ENCODE measurements around the gene CEP120. TPM values are rescaled to one million over a fixed set of nuclear protein-coding genes. Genes with fewer than 3 reads are reported as not detected.

Gene CEP120
- total and polyA plus RNA-seq, 7 donors = 2.5 to 15.0 (median 5.3) TPM

GRCh38 chr5:123454259-123454911 is 31.2 kb upstream of the CEP120 start:
- H3K27me3 ChIP-seq (ENCODE audit: insufficient read depth in 3 of 3, low read length in 2 of 3) = no peaks in the 10 kb centered on the region

GRCh38 chr5:123452401-123452800 is 29.2 kb upstream of the CEP120 start:
- Histone ChIP-seq H3K4me3 (no peak overlapping the region), H3K9me3 (no peaks in the 10 kb centered on the region), H3K4me1 (no peaks in the 10 kb centered on the region), H3K36me3 (ENCODE audit: insufficient read depth in 1 of 2, low read depth in 1 of 2) (no peaks in the 10 kb centered on the region), H3K27me3 (ENCODE audit: insufficient read depth in 3 of 3, low read length in 2 of 3) (no peaks in the 10 kb centered on the region), H3K27ac (no peak overlapping the region)
- WGBS, 3 donors = 75 to 78% (median 77%) methylated on average over 4 of the region's 4 CpGs
- no peak for DNase-seq
- intact Hi-C loops (cut with DNase I) = no loop called here
- ATAC-seq = no peak
- TF ChIP-seq CTCF (IDR thresholded peaks at IDR 0.05) = no peak

More at GRCh38 chr5:123454259-123454911, 31.2 kb upstream of the CEP120 start:
- H3K4me3 ChIP-seq = no peak overlapping the region
- H3K36me3 ChIP-seq (ENCODE audit: insufficient read depth in 1 of 2, low read depth in 1 of 2) = no peaks in the 10 kb centered on the region
- H3K9me3 ChIP-seq = no peaks in the 10 kb centered on the region
- TF ChIP-seq CTCF (IDR thresholded peaks at IDR 0.05) = no peak
- intact Hi-C loops (cut with DNase I) = no loop called here
- no peak for DNase-seq
- WGBS, 3 donors = 80 to 87% (median 81%) methylated on average over 1 of the region's 1 CpG
- no peak overlapping the region for H3K27ac ChIP-seq
- H3K4me1 ChIP-seq = no peaks in the 10 kb centered on the region
- no peak for ATAC-seq

- WGBS, 3 donors = 47 to 56% (median 53%) methylated on average over 3 of the region's 3 CpGs
- Histone ChIP-seq H3K4me1 (no peaks in the 10 kb centered on the region), H3K9me3 (no peaks in the 10 kb centered on the region), H3K4me3 (no peak overlapping the region), H3K27ac (no peak overlapping the region), H3K27me3 (ENCODE audit: insufficient read depth in 3 of 3, low read length in 2 of 3) (no peaks in the 10 kb centered on the region), H3K36me3 (ENCODE audit: insufficient read depth in 1 of 2, low read depth in 1 of 2) (no peaks in the 10 kb centered on the region)
- DNase-seq = no peak
- no peak for ATAC-seq
- no peak for TF ChIP-seq CTCF (IDR thresholded peaks at IDR 0.05)
- intact Hi-C loops (cut with DNase I) = no loop called here
These were observed 27.8 kb upstream of the CEP120 start for GRCh38 chr5:123451047-123451446.

GRCh38 chr5:123450640-123451039 is 27.4 kb upstream of the CEP120 start:
- Histone ChIP-seq H3K36me3 (ENCODE audit: insufficient read depth in 1 of 2, low read depth in 1 of 2) (no peaks in the 10 kb centered on the region), H3K9me3 (no peaks in the 10 kb centered on the region), H3K27me3 (ENCODE audit: insufficient read depth in 3 of 3, low read length in 2 of 3) (no peaks in the 10 kb centered on the region), H3K27ac (no peak overlapping the region), H3K4me3 (no peak overlapping the region), H3K4me1 (no peaks in the 10 kb centered on the region)
- DNase-seq = no peak
- TF ChIP-seq CTCF (IDR thresholded peaks at IDR 0.05) = no peak
- intact Hi-C loops (cut with DNase I) = no loop called here
- no peak for ATAC-seq

GRCh38 chr5:123450114-123450513 is 26.9 kb upstream of the CEP120 start:
- no peak overlapping the region for H3K4me3 ChIP-seq
- no peaks in the 10 kb centered on the region for H3K27me3 ChIP-seq (ENCODE audit: insufficient read depth in 3 of 3, low read length in 2 of 3)
- H3K27ac ChIP-seq = no peak overlapping the region
- TF ChIP-seq CTCF (IDR thresholded peaks at IDR 0.05) = no peak
- DNase-seq = no peak
- intact Hi-C loops (cut with DNase I) = no loop called here
- H3K4me1 ChIP-seq = no peaks in the 10 kb centered on the region
- no peaks in the 10 kb centered on the region for H3K36me3 ChIP-seq (ENCODE audit: insufficient read depth in 1 of 2, low read depth in 1 of 2)
- no peak for ATAC-seq
- WGBS, 3 donors = 8 to 58% (median 21%) methylated on average over 1 of the region's 1 CpG
- H3K9me3 ChIP-seq = no peaks in the 10 kb centered on the region
